ENCODE measurements around the gene OR51A2.

DNA sequence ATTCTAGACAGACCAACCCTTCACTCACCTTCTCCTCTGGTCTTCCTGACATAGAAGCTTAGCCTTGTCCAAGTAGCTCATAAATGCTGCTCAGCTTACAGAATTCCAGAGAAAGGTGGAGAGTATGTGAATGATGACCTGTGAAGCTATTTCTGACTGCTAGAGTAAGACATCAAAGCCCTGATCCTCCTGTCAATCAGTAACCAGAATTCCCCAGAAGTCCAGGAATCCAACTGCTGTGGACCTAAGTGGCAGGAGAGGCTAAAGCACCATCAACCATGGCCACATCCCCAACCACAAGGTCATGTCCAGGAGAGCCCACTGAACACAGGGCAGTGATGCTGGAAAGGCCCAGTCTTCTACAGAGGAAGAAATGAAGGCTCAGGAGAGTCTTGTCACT lies 38.9 kb downstream of the OR51A2 start:
- TF ChIP-seq ZNF223 (tag by site-specific recombination; IDR thresholded peaks at IDR 0.05) (no peak), HOXC10 (CRISPR knock-in tag; IDR thresholded peaks at IDR 0.05) (no peak), ZNF513 (tag by site-specific recombination; IDR thresholded peaks at IDR 0.05) (no peak), CTCF (tag by site-specific recombination; IDR thresholded peaks at IDR 0.05) (no peak), ZNF623 (tag by site-specific recombination; IDR thresholded peaks at IDR 0.05) (no peak), ZNF114 (tag by site-specific recombination; IDR thresholded peaks at IDR 0.05) (no peak), SP2 (tag by site-specific recombination; IDR thresholded peaks at IDR 0.05) (no peak), ZNF560 (tag by site-specific recombination; IDR thresholded peaks at IDR 0.05; ENCODE audit: borderline replicate concordance) (no peak), ZNF302 (tag by site-specific recombination; IDR thresholded peaks at IDR 0.05; ENCODE audit: low read depth) (no peak), ZNF274 (IDR thresholded peaks at IDR 0.05; ENCODE audit: low read length) (no peak), ZNF274 (tag by site-specific recombination; IDR thresholded peaks at IDR 0.05; ENCODE audit: borderline replicate concordance) (no peak)
- TF ChIP-seq, protein P1, sequence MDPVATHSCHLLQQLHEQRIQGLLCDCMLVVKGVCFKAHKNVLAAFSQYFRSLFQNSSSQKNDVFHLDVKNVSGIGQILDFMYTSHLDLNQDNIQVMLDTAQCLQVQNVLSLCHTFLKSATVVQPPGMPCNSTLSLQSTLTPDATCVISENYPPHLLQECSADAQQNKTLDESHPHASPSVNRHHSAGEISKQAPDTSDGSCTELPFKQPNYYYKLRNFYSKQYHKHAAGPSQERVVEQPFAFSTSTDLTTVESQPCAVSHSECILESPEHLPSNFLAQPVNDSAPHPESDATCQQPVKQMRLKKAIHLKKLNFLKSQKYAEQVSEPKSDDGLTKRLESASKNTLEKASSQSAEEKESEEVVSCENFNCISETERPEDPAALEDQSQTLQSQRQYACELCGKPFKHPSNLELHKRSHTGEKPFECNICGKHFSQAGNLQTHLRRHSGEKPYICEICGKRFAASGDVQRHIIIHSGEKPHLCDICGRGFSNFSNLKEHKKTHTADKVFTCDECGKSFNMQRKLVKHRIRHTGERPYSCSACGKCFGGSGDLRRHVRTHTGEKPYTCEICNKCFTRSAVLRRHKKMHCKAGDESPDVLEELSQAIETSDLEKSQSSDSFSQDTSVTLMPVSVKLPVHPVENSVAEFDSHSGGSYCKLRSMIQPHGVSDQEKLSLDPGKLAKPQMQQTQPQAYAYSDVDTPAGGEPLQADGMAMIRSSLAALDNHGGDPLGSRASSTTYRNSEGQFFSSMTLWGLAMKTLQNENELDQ (tag by site-specific recombination; IDR thresholded peaks at IDR 0.05; ENCODE audit: low read depth): no peak
